ENCODE data around the gene HDAC1.
"Not testable (repeated sequence)": the region's sequence is repeated elsewhere in the genome, so short reads cannot be mapped to it uniquely, and the experiment has no call there.

Gene HDAC1

DNA sequence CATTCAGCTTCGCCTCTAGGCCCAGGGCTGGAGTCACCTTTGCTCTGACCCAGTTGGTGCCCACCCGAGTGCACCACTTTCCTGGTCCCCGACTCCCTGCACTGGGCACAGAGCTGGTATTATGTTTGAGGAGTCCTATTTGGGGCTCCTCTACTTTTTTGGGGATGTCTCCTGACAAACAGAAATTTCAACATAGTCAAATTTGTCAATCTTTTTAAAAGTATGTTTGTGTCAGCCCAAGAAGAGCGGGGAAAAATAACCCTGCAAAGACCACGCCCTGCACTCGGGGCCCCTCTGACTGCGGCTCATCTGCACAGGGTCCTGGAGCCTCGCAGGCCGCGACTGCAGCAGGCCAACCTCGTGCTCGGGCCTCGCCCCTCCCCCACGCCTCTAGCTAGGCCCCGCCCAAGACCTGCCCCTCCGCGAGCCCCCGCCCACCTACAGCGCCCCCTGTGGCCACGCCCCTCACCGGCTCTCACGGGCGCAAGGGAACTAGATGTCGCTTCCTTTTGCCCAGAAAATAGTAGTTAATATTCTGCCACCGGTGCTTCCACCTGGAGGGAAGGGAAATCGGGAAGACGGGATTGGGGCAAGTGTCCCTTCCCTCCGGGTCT is 59.0 kb downstream of the HDAC1 start:
- DNase-seq = peak; percentile 77

DNA sequence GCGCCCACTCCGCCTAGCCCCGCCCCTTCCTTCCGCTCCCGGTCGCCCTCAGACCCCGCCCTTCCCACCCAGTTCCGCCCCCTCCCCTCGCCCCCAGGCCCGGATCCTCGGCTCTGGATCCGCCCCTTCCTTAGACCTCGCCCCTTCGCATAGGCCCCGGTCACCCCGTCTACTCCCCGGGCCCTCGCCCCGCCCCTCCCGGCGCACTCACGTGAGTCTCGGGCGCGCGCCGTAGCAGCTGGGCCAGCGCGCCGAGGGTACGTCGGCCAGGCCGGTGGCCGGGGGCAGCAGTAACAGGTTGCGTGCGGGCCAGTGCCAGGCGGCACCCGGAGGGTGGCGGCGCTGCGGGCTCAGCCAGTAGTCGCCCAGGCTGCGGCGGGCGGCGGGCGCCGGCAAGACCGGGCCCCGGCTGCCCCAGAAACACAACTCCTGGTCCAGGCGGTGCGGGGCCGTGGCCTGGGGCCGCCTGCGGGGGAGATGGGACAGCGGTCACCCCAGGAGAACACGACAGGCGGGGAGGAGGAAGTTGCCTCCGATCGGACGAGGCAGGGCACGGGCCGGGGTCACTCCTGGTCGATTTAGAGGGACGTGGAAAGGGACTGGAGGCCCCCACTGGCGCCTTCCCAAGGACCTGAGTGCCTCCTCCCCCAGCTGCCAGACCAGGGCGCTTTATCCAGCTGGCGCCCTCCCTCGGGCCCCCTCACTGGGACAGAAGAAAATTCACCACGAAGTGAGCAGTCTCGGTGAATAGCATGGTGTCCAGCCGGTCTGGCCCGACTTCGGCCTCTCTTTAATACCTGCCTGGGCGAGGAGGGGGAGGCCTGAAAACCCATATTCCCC is 59.7 kb downstream of the HDAC1 start:
- DNase-seq = peak; percentile 90

DNA sequence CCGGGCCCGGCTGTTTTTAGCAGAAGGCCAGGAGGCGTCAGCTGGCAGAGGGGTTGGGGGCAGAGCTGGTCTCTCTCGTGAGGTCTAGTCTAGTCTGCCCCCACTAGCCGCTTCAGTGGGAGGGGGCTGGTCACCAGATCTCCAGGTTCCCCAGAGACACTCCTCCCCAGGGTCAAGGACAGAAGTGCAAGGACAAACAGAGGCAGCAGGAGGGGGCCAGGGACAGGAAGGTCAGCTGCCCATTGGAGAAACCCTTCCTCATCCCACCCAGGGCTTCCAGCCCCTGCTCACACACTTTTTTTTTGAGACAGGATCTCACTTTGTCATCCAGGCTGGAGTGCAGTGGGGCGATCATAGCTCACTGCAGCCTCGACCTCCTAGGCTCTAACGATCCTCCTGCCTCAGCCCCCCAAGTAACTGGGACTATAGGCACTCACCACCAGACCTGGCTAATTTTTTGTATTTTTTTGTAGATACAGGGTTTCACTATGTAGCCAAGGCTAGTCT is 60.4 kb downstream of the HDAC1 start:
- no peak for DNase-seq

DNA sequence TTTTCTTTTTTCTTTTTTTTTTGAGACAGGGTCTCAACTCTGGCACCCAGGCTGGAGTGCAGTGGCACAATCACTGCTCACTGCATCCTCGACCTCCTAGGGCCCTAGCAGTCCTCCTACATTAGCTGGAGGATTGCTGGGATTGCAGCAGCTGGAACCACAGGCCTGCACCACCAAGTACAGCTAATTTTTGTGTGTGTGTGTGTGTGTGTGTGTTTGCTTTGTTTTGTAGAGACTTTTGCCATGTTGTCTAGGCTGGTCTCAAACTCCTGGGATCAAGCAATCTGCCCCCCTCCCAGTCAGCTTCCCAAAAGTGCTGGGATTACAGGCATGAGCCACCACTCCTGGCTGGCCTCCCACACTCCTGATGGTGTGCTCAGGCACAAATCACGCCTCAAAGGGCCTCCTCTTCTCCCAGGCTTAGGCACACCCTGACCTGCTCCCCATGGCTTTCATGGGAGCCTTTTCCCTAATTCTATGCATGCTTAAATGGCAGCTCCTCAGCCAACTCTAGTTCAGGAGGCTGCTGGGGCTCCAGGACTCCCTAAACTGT is 61.0 kb downstream of the HDAC1 start:
- DNase-seq = no peak

GRCh38 chr1:32353431-32353830 is 61.5 kb downstream of the HDAC1 start:
- no peak for DNase-seq

GRCh38 chr1:32353886-32354570 is 62.1 kb downstream of the HDAC1 start:
- no peak for DNase-seq

- not testable (repeated sequence) for DNase-seq
These were observed 63.9 kb downstream of the HDAC1 start for GRCh38 chr1:32355778-32356177.

- no peak for DNase-seq
These were observed 64.6 kb downstream of the HDAC1 start for GRCh38 chr1:32356478-32356877.

DNA sequence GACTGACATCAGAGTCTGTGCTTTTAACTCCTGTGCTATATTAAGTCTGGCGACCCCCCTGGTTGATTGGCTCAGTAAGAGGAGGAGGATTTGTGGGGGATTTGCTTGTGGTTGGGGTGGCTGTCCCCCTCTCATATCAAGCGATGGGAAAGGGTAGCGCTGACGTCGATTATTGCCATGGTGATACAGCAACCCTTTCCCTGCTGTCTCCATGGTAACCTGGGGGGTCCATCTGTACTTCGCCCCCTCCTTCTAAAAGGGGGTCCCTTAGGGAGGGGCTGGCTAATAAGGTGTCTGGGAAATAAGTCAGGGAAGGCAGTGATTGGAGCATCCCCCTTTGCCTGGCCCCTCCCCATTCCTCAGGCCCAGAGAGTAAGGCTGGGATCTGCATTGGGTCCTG is 65.7 kb downstream of the HDAC1 start:
- DNase-seq = no peak

GRCh38 chr1:32358435-32358834 is 66.6 kb downstream of the HDAC1 start:
- DNase-seq = no peak

GRCh38 chr1:32361308-32361673 is 69.4 kb downstream of the HDAC1 start:
- DNase-seq = no peak

- peak; percentile 40 for DNase-seq
These were observed 70.0 kb downstream of the HDAC1 start for GRCh38 chr1:32361674-32362473.

- no peak for DNase-seq
These were observed 70.8 kb downstream of the HDAC1 start, which contains the start of the genes FAM229A and TSSK3 for GRCh38 chr1:32362474-32363313. FAM229A (minus strand) TSS chr1:32362485; CDS start chr1:32362091, 394 bp downstream. TSSK3 (plus strand) TSS chr1:32362539; CDS start chr1:32362702, 163 bp downstream.

GRCh38 chr1:32363713-32364112 is 71.8 kb downstream of the HDAC1 start:
- DNase-seq = no peak

- no peak for DNase-seq
These were observed 73.0 kb downstream of the HDAC1 start for GRCh38 chr1:32364836-32365235.

GRCh38 chr1:32365445-32365844 is 73.6 kb downstream of the HDAC1 start:
- DNase-seq = no peak

- DNase-seq = no peak
These were observed 76.2 kb downstream of the HDAC1 start for GRCh38 chr1:32367912-32368635.

DNA sequence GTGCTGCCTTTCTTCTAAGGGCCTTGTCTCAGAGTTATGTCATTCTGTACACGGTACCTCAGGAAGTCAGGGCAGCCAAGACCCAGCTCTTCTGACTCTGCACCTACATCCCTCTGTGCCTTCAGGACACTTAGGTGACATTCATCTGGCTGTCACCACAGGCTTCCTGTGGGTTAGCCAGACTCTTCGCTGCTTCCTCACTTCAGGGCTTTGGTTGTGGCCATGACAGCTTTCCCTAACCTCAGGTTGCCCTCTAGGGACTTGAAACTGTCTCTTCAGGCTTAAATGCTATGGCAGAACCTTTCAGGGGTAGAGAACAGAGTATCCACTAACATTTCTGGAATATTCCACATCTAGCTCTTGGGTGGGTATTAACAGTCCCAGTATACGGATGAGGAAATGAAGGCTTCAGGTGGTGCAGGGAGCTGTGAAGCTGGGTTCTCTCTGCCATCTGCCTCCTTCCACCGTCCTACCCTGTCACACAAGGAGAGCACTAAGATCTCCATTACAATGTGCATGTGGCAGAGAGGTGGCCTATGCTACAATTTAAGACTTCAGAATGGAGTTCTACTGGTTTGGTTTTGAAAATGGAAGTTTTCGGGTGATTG is 80.4 kb downstream of the HDAC1 start:
- DNase-seq = peak; percentile 35

DNA sequence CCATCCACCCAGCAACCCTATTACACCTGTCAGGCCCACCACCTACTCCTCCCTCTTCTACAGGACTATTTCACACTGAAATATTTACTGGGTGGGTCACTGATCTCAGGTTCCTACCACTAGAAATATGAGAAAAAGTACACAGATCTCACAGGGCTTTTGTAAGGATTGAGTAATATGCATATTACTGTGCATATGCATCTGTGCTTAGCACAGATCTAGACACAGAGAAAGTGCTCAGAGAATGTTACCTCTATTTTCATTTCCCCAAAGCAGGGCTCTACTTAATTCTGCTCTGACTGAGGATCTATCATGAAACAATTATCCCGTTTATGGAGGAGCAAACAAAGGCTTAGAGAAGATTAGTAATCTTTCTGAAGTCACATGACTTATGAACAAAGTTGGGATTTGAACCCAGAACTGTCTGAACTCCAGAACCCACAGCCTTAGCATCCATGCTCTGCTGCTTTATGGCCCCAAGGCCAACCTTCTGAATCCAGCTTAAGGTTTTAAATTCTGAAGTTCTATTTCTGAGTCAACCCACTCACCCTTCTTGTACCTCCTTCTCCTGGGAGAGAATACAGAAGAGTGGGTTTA is 82.2 kb downstream of the HDAC1 start:
- no peak for DNase-seq

DNA sequence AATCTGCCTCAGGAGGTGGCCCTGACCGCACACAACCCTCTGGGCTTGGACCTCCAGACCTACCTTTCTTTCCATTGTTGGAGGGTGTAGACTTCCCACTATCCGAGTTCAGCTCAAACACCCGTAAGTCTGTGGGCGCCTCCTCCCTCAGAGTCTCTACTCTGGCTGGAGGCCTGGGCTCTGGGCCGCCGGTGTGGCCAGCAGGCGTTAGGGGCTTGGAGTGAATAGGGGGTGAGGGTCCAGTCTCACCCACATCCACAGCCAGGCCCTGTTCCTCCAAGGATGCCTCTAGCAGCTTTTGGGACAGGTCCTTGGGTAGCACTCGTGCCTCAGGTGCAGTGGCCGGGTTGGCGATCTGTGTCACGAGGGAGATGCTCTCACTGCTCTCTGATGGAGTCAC is 84.3 kb downstream of the HDAC1 start:
- no peak for DNase-seq
